Measurements from ENCODE around the gene C1QTNF6.

C1QTNF6 gene

GRCh38 chr22:37223965-37224551, 36.0 kb upstream of the C1QTNF6 start:
- no peak for DNase-seq (ENCODE audit: low read depth in 3 of 3, low spot score in 1 of 3)

DNA sequence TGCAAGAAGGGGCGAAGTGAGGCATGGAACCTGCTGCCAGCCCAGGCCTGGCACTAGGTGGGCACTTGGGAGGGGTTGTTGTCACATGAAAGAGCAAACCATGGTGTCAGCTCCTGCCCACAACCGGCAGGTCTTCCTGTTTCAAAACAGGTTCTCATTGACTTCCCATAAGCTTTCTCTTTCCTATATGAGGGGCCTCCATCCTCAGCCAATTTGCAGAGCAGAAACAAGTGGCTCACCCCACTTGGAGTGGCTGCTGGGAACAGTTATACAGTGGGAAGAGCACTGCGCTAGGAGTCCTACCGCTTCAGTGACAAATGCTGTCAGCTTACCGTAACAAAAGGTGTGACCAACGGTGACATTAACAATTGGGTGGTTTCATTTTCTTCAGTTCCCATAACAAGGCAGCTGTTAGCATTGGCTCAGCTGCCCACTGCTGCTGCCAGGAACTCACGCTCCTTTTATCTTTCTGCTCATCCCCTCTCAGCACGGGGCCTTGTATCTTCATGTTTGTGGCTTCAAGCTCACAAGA, 34.5 kb upstream of the C1QTNF6 start:
- DNase-seq (ENCODE audit: low read depth in 3 of 3, low spot score in 1 of 3), result no peak

DNA sequence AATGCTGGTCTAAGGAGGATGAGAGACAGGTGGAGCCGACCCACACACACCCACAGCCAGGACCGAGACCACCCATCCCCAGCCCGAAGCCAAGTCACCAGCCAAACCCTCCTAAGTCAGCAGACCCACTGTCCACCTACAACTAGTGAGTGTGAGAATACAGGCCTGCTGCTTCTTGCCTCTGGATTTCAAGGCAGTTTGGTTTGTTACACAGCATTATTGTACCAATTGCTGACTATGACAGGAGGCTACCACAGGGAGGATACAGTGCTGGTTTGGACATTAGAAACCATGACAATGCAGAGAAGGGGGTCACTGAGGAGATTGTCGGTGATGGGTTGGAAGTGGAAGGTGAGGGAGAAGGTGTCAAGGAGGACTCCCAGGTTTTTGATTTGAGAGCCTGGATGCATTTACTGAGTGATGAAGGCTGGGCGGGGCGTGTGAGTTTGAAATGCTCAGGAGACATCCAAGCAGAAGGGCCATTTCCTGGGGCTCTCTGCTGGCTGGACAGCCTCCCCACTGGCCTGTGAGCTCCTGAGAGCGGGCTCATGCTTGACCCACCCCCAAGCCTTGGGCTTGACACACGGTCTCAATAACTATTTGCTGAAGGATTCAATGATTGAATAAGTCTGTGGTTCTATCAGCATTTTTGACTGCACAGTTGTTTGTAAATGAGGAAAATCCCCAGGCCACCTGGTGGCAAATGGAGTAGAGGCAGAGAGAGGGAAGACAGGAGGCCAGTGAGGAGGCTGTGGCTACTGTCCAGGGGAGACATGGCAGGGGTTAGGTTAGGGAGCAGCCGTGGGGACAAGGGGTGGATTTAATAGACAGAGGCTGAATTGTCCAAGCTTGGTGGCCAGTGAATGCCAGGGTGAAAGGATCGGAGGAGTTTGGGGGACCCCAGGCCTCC, 33.6 kb upstream of the C1QTNF6 start:
- DNase-seq (ENCODE audit: low read depth in 3 of 3, low spot score in 1 of 3), result no peak

GRCh38 chr22:37220543-37220981, 32.5 kb upstream of the C1QTNF6 start:
- DNase-seq (ENCODE audit: low read depth in 3 of 3, low spot score in 1 of 3), result no peak

DNA sequence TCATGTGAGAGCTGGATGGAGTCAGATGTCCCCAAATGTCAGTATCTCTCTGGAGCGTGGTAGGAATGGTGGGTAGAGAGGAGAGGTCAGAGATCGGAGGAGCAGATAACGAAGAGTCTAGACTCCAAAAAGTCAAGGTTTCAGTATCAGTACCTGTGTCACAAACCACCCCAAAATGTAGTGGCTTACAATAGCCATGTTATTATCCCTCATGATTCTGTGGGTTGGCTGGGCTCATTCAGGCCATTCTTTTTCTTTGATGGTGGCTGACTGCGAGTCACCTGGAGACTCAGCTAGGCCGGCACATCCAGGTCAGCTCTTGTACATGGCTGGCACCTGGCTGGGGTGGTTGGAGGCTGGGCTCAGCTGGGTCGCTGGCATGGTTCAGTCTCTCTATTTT, 31.5 kb upstream of the C1QTNF6 start:
- DNase-seq (ENCODE audit: low read depth in 3 of 3, low spot score in 1 of 3), result no peak

DNA sequence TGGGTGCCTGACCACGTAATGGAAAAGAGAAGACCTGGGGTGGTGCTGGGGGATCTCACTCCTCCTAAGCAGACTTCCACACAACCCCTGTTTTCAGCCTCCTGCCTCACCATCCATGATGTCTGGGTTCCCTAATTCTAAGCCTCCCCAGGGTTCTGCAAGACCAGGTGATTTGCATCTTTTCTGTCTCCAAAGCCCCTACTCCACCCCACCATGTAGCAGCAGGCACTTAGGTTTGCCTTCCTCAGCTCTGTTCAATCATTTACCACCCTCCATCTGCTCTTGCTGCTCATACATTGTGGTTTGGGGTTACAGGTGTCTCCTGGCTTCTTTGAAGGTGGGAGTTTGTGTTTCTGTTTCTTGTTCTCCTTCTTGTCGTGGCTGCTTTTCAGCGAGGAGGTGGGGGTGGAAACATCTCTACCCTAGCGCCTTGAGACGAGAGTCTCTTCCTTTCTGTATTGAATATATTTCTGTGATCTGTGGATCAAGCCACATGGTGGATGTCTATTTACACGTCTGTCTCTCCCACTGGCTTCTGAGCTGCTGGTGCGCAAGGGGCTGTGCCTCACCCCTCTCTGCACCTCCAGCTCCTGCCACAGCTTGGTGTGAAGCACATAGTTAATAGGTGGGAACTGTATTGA, 30.8 kb upstream of the C1QTNF6 start:
- DNase-seq (ENCODE audit: low read depth in 3 of 3, low spot score in 1 of 3), result peak in 2 of 3 donors; percentile 47 to 52

GRCh38 chr22:37218399-37218770, 30.3 kb upstream of the C1QTNF6 start:
- no peak for DNase-seq (ENCODE audit: low read depth in 3 of 3, low spot score in 1 of 3)

DNA sequence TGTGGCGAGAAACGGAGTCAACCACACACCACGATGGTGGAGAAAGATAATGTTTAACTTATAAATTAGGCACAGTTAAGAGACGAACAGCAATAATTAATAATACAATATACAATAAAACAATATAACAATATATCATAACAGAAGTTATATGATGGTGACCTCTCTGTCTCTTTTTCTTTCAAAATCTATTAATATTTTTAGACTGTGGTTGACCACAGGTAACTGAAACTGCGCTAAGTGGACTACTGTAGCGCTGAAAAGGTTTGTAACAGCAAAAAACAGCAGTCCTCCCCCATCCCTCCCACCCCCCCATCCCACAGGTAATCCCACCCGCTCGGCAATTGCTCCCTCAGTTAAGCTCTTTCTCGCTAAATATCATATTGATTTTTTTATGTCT, 27.8 kb upstream of the C1QTNF6 start:
- no peak for DNase-seq (ENCODE audit: low read depth in 3 of 3, low spot score in 1 of 3)

DNA sequence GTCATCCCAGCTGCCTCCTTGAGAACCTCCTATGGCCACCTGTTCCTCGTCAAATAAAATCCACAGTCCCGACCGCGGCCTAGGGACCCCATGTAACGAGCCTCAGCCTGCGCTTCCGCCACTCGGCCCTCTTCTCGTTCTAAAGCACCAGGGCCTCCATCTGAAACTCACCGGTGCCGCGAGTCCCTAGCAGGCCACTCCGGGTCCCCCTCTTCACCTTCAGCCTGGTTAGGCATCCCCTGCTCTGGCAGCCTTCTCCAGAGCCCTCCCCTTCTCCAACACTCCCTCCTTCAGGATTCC, 26.6 kb upstream of the C1QTNF6 start:
- DNase-seq (ENCODE audit: low read depth in 3 of 3, low spot score in 1 of 3), result no peak

DNA sequence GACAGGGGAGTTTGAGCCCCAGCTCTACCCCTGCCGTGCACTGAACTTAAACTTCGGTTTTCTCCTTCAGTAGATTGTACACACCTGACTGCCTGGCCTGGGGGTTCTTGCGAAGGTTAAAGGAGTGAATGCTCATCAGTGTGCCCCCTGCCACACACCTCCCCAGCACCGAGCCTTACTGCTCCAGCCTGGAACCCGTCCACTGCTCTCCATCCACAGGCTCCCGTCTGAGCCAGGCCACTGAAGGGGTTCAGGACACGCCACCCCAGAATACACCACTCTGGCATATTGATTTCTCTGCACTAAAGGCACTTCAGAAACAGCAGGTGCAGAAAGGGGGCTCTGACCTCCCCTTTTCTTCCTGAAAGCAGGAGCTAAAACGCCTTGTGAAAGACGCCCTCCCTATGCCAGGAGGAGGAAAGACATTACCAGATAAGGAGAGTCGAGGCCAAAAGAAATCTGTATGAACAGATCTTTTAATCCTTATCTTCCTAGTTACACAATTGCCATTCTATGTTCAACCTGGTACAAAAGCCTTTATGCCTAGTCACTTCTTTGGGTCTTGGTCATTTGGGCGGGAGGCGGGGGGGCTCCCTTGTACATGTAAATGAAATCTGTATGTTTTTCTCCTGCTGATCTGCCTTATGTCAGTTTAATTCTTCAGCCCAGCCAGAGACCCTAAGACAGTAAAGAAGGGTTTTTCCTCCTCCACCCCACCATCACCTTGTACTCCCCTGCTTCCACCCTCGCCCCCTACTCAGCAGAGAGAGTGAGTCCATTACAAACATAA, 26.1 kb upstream of the C1QTNF6 start:
- DNase-seq (ENCODE audit: low read depth in 3 of 3, low spot score in 1 of 3), result no peak

DNA sequence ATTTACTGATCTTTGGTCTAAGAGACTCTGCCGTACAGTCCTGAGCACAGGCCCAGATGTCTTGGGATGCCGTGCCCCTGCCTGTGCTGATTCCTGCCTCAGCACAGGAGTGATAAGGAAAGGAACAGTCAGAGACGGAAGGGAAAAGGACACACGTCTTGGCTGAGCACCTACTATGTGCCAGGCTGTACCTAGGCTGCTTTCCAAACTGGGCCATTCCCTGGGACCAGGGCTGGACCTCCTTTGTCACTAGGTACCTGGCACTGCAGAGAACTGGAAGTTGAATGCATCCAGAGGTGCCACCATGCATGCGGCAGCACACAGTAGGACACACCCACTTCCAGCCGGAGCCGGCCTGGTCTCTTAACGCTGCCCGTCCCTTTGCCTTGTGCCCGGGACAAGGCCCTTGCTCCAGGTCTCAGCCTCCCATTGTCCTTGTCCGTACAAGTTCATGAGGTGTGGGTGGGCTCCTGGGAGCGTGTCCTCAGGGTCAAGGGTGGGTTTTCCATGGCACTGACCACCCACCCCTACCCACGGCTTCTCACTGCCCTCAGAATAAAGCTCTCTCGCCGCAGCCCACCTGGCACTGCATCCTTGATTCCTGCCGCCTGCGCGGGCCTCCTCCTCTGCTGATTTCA, 25.3 kb upstream of the C1QTNF6 start:
- DNase-seq (ENCODE audit: low read depth in 3 of 3, low spot score in 1 of 3), result no peak

DNA sequence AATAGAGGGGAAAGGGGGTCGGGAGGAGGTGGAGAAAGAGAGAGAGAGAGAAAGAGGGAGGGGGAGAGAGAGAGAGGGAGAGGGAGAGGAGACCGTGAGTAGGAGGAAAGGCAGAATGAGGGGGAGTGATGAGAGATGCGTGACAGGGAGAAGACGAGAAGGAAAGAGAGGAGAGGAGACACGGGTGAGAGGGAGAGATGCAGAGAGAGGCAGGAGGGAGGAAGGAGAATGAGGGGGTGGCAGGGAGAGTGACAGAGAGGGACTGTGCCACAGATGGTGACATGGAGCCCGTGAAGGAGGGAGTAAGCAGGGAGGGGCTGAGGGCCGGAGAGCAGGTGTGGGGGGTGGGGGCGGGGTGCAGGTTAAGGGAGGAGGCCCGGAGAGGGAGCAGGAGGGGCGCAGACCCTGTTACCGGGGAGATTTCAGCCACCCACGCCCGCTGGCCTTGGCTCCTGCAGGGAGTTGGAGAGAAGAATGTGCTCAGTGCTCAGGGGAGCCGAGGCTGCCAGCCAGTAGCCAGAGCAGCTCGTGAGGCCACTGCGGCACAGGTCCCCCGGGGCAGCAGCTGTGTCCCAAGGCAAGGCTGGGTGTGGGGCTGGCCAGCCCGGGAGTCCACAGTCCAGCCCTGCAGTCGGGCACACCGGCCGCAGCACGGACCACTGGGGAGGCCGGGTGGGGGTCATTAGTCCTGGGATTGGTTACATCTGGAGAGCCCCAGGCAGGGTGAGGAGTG, 24.3 kb upstream of the C1QTNF6 start, which contains the start of gene SSTR3:
TSS of gene SSTR3 (minus strand) at position 304 of the 733 bp plus-strand sequence. CDS start 4,674 bp downstream, outside the sequence.
- DNase-seq (ENCODE audit: low read depth in 3 of 3, low spot score in 1 of 3), result no peak

DNA sequence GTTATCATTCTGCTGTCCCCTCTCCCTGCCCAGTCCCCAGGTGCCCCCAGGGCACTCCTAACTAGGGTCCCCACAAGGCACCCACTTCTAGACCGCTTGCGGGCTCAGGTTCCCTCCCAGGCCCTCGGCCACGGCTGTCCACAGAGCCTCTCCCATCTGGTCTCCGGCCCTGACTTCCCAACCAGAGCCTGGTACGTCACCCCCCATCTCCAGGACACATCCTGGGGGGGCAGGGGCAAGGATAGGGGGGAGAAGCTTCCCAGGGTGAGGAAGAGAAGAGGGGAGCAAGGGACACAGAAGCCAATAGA, 23.8 kb upstream of the C1QTNF6 start:
- no peak for DNase-seq (ENCODE audit: low read depth in 3 of 3, low spot score in 1 of 3)

- DNase-seq (ENCODE audit: low read depth in 3 of 3, low spot score in 1 of 3), result no peak
These were observed 23.2 kb upstream of the C1QTNF6 start for GRCh38 chr22:37211075-37211865.

DNA sequence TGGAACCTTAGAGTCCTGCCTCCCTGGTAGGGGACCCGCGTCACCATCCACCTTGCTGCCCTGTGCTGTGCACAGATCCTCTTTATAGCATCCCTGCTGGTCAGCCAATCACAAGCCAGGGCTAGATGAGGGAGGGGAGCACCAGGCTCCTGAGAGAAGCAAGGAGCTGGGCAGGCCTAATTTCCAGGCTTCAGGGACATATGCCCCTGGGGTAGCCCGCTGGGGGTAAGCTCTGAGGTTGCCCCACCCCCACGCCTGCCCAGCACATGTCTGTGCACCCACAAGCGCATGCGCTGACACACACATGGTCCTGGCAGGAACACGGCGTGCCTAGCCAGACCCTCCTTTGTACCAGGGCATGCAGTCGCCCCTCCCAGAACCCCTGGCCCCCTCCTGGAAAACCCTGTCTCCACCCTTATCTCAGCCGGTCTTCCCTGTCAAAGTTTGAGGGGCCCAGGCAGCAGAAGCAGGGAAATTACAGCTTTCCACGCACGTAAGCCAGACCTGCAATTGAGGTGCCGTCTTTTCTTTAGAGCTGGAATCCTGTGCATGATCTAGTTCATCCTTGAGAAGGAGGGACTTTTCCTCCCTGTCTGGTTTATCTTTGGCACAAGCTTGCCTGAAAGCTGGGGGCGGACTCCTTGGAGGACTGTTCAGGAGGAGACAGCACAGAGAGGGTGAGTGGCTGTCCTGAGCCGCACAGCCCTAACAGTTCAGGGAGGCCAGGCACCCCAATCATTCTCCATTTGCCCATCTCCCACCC, 22.2 kb upstream of the C1QTNF6 start:
- DNase-seq (ENCODE audit: low read depth in 3 of 3, low spot score in 1 of 3), result no peak

DNA sequence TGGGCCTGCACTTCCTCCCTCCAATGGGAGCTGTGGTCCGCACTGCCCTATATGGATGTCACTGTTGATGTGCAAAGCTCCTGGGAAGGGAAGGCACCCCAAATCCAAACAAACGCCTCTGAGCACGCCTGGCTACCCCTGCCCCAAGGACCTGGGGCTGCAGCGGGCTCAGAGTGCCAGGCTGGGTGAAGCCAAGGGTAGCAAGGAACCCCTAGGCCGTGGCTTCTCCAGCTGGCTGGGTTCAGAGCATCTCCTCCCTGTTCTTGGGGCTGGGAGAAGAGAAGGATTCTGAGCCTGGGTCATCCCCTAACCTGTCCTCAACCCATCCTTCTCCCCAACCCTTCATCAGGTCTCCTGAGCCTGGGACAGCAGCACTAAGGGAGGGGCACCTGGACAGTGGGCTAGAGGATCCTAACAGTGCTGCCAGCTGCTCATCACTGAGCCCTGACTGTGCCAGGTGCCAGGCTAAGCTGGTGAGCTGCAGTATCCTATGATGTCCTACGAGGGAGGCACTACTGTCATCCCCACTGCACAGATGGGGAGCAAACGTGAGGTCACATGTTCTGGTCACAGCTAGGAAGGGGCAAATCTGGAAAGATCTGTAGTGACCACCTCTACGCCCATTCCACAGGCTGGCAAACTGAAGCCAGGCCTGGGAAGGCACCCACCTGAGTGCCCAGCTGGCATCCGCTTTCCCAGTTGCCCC, 21.2 kb upstream of the C1QTNF6 start:
- no peak for DNase-seq (ENCODE audit: low read depth in 3 of 3, low spot score in 1 of 3)

- no peak for DNase-seq (ENCODE audit: low read depth in 3 of 3, low spot score in 1 of 3)
These were observed 20.5 kb upstream of the C1QTNF6 start for GRCh38 chr22:37208401-37209139.

All from stimulated activated CD4-positive, alpha-beta T cell treated with anti-CD3 and anti-CD28 coated beads, TNF-alpha, amount 100 ng/mL, for 1 hour (primary cell).